GM19239 (cell line): ENCODE results near the gene HOXC4.

Experiments used
- DNase-seq: peaks from one replicate; pipeline ENCODE4 v3.0.0; 2011; ENCODE audit warnings: low spot score; ENCODE audit not compliant: insufficient read length
- FAIRE-seq: peaks from 2 replicates; lab custom pipeline; 2011; peaks lifted over from hg19 to GRCh38; lab: Jason Lieb, UNC

Gene HOXC4

GRCh38 chr12:54053751-54054741 is at the start of gene HOXC4:
Gene HOXC4, plus strand, starts transcription at chr12:54053835. Its CDS starts 88 bp downstream, at chr12:54053923.
- DNase-seq (no peak), FAIRE-seq (peak; percentile 39)

GRCh38 chr12:54004063-54004840 is 49.4 kb upstream of the HOXC4 start:
- DNase-seq (no peak), FAIRE-seq (no peak)

GRCh38 chr12:54004841-54005530 is 48.6 kb upstream of the HOXC4 start:
- DNase-seq (no peak), FAIRE-seq (no peak)

- FAIRE-seq (no peak), DNase-seq (no peak)
Observed at GRCh38 chr12:54005531-54005852, 48.1 kb upstream of the HOXC4 start.

- FAIRE-seq (peak; percentile 91), DNase-seq (peak; percentile 90)
Observed at GRCh38 chr12:54005853-54006558, 47.6 kb upstream of the HOXC4 start.

GRCh38 chr12:54006559-54007220 is 46.9 kb upstream of the HOXC4 start:
- FAIRE-seq, result no peak
- DNase-seq, result no peak

GRCh38 chr12:54007538-54008259 is 45.9 kb upstream of the HOXC4 start:
- no peak for FAIRE-seq
- DNase-seq, result no peak

GRCh38 chr12:54008260-54008552 is 45.4 kb upstream of the HOXC4 start:
- DNase-seq (no peak), FAIRE-seq (no peak)

GRCh38 chr12:54009171-54010052 is 44.2 kb upstream of the HOXC4 start:
- DNase-seq, result no peak
- FAIRE-seq, result no peak

- DNase-seq (no peak), FAIRE-seq (no peak)
Observed at GRCh38 chr12:54010053-54010971, 43.3 kb upstream of the HOXC4 start.

GRCh38 chr12:54010972-54011664 is 42.5 kb upstream of the HOXC4 start:
- FAIRE-seq (no peak), DNase-seq (no peak)

- no peak for DNase-seq
- no peak for FAIRE-seq
Observed at GRCh38 chr12:54011665-54012532, 41.7 kb upstream of the HOXC4 start.

GRCh38 chr12:54012631-54013409 is 40.8 kb upstream of the HOXC4 start:
- DNase-seq (no peak), FAIRE-seq (no peak)

GRCh38 chr12:54014377-54015017 is 39.1 kb upstream of the HOXC4 start:
- DNase-seq (no peak), FAIRE-seq (no peak)
